Smooth muscle cell (in vitro differentiated cells): Measurements from ENCODE around the gene PNPO. TPM values are rescaled to one million over a fixed set of nuclear protein-coding genes. Genes with fewer than 3 reads are reported as not detected.
"Not testable (repeated sequence)": the region's sequence is repeated elsewhere in the genome, so short reads cannot be mapped to it uniquely, and the experiment has no call there.

Source experiments
- DNase-seq: peaks from one replicate; lab custom pipeline; 2025; ENCODE audit not compliant: unreplicated experiment; lab: John Stamatoyannopoulos, UW
- H2AFZ ChIP-seq: fragments of 200-600 bp; sonication (generic); 2 replicates; pipeline ENCODE4 v1.6.0; 2016; ENCODE audit warnings: antibody characterized with exemption, low read depth, mild to moderate bottlenecking
- H3F3A ChIP-seq: fragments of 200-600 bp; sonication (generic); 2 replicates; pipeline ENCODE4 v1.6.0; 2017; ENCODE audit warnings: antibody characterized with exemption, low read depth
- H3K27ac ChIP-seq: fragments of 200-600 bp; sonication (generic); 2 replicates; pipeline ENCODE4 v1.5.1; 2016; ENCODE audit warnings: low read depth, mild to moderate bottlenecking
- H3K27me3 ChIP-seq: fragments of 200-600 bp; sonication (generic); 2 replicates; pipeline ENCODE4 v1.6.1; 2016; ENCODE audit warnings: low read depth, mild to moderate bottlenecking
- H3K36me3 ChIP-seq: fragments of 200-600 bp; sonication (generic); 2 replicates; pipeline ENCODE4 v1.5.1; 2016; ENCODE audit warnings: low read depth
- H3K4me1 ChIP-seq: fragments of 200-600 bp; sonication (generic); 2 replicates; pipeline ENCODE4 v1.5.1; 2016; ENCODE audit warnings: low read depth
- H3K4me2 ChIP-seq: fragments of 200-600 bp; sonication (generic); 2 replicates; pipeline ENCODE4 v1.6.0; 2016; ENCODE audit warnings: mild to moderate bottlenecking
- H3K4me3 ChIP-seq: fragments of 200-600 bp; sonication (generic); 2 replicates; pipeline ENCODE4 v1.5.1; 2016; ENCODE audit warnings: mild to moderate bottlenecking
- H3K79me2 ChIP-seq: fragments of 200-600 bp; sonication (generic); 2 replicates; pipeline ENCODE4 v1.6.0; 2016; ENCODE audit warnings: low read depth, mild to moderate bottlenecking
- H3K9ac ChIP-seq: fragments of 200-600 bp; sonication (generic); 2 replicates; pipeline ENCODE4 v1.6.0; 2016; ENCODE audit warnings: low read depth
- H3K9me3 ChIP-seq: fragments of 200-600 bp; sonication (generic); replicated peaks from 2 replicates; pipeline ENCODE4 v1.5.1; 2016; ENCODE audit warnings: low read depth
- H4K20me1 ChIP-seq: fragments of 200-600 bp; sonication (generic); 2 replicates; pipeline ENCODE4 v1.6.0; 2016; ENCODE audit warnings: low read depth
- WGBS: methylation state at CpG from one replicate; pipeline ENCODE4 v1.1.7; 2016; ENCODE audit warnings: low lambda C conversion rate; 5-methylcytosine and 5-hydroxymethylcytosine counted together
- polyA plus RNA-seq: library from polyadenylated mRNA; unstranded; fragments of >200 nt; fragmentation: Nextera tagmentation; extraction: Ambion mirVana; gene quantifications from 2 replicates; pipeline ENCODE4 v1.2.1, GENCODE V29; 2016
- total RNA-seq: library from RNA; depleted of rRNA; stranded (reverse); fragments of >200 nt; gene quantifications from 2 replicates; pipeline ENCODE4 v1.2.3, GENCODE V29; 2014
- TF ChIP-seq, protein P1 (sequence below): fragments of 200-600 bp; sonication (generic); IDR thresholded peaks from 2 replicates; pipeline ENCODE4 v1.5.1; 2017; ENCODE audit warnings: borderline replicate concordance, mild to moderate bottlenecking, antibody characterized with exemption; ENCODE audit not compliant: insufficient read depth, poor library complexity, severe bottlenecking

Gene PNPO
- total and polyA plus RNA-seq, 2 experiments from 2014 or later: 5.2 to 9.3 TPM

DNA sequence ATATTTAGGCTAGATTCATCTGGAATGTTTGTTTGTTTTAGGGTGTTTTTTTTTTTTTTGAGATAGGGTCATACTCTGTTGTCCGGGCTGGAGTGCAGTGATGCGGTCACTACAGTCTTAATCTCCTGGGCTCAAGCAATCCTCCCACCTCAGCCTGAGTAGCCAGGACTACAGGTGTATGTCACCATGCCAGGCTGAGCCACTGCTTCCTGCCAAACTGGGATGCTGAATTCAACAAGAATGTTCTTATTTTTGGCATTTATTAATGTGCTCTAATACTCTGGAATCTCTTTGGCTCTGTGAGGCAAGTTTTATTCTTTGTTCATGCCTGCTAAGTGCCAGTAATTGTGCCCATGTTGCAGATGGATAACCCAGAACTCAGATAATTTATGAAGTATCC is 23.8 kb upstream of the PNPO start:
- Histone ChIP-seq H4K20me1 (no peaks in the 10 kb centered on the region), H3K4me2 (no peak overlapping the region), H3K4me3 (no peak overlapping the region), H3F3A (no peaks in the 10 kb centered on the region), H3K79me2 (no peaks in the 10 kb centered on the region), H3K36me3 (no peaks in the 10 kb centered on the region), H3K27me3 (no peaks in the 10 kb centered on the region), H3K27ac (no peak overlapping the region), H3K9me3 (no peaks in the 10 kb centered on the region), H3K9ac (no peak overlapping the region), H3K4me1 (no peaks in the 10 kb centered on the region), H2AFZ (no peak overlapping the region)
- WGBS: 100% methylated on average over 2 of the region's 2 CpGs
- TF ChIP-seq, protein P1, sequence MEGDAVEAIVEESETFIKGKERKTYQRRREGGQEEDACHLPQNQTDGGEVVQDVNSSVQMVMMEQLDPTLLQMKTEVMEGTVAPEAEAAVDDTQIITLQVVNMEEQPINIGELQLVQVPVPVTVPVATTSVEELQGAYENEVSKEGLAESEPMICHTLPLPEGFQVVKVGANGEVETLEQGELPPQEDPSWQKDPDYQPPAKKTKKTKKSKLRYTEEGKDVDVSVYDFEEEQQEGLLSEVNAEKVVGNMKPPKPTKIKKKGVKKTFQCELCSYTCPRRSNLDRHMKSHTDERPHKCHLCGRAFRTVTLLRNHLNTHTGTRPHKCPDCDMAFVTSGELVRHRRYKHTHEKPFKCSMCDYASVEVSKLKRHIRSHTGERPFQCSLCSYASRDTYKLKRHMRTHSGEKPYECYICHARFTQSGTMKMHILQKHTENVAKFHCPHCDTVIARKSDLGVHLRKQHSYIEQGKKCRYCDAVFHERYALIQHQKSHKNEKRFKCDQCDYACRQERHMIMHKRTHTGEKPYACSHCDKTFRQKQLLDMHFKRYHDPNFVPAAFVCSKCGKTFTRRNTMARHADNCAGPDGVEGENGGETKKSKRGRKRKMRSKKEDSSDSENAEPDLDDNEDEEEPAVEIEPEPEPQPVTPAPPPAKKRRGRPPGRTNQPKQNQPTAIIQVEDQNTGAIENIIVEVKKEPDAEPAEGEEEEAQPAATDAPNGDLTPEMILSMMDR: no peak
- DNase-seq: no peak

DNA sequence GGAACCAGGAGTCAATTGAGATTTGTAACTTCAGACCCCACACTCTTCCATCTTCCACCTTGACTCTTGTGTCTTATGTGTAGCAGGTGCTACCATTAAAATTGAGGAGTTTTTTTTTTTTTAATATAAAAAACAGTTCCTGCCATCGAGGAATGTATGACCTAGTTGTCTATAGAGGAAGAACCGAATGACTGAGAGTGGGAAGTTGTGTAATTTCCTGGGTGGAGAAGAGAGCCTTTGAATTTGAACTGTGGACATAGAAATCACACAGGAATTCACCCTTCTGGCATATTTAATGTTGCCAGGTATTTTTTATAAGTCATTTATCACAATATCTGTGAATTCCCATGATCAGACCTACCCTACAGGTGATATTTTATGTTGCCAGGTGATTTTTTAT is 23.4 kb upstream of the PNPO start:
- Histone ChIP-seq H2AFZ (no peak overlapping the region), H3K27ac (no peak overlapping the region), H3K27me3 (no peaks in the 10 kb centered on the region), H3K9me3 (no peaks in the 10 kb centered on the region), H3K4me1 (no peaks in the 10 kb centered on the region), H3K4me2 (no peak overlapping the region), H3F3A (no peaks in the 10 kb centered on the region), H3K79me2 (no peaks in the 10 kb centered on the region), H3K36me3 (no peaks in the 10 kb centered on the region), H4K20me1 (no peaks in the 10 kb centered on the region), H3K9ac (no peak overlapping the region), H3K4me3 (no peak overlapping the region)
- TF ChIP-seq, protein P1: no peak
- DNase-seq: no peak
- 96% methylated on average over 2 of the region's 2 CpGs for WGBS

DNA sequence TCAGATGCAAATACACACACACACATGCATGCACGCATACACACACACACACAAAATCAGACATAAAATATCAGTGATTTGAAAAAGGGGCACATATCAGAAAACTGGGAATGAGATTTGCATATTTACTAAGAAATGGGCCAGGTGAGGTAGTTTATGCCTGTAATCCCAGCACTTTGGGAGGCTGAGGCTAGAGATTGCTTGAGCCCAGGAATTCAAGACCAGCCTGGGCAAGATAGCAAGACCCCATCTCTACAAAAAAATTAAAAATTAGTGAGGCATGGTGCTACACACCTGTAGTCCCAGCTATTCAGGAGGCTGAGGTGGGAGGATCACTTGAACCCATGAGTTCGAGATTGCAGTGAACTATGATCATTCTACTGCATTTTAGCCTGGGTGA is 22.4 kb upstream of the PNPO start:
- WGBS: 91% methylated on average over 2 of the region's 2 CpGs
- TF ChIP-seq, protein P1: no peak
- Histone ChIP-seq H3K9me3 (no peaks in the 10 kb centered on the region), H3K4me2 (no peak overlapping the region), H3K4me1 (no peaks in the 10 kb centered on the region), H3K27ac (no peak overlapping the region), H2AFZ (no peak overlapping the region), H3K79me2 (no peaks in the 10 kb centered on the region), H3K36me3 (no peaks in the 10 kb centered on the region), H3K4me3 (no peak overlapping the region), H3K9ac (no peak overlapping the region), H3F3A (no peaks in the 10 kb centered on the region), H4K20me1 (no peaks in the 10 kb centered on the region), H3K27me3 (no peaks in the 10 kb centered on the region)
- no peak for DNase-seq

DNA sequence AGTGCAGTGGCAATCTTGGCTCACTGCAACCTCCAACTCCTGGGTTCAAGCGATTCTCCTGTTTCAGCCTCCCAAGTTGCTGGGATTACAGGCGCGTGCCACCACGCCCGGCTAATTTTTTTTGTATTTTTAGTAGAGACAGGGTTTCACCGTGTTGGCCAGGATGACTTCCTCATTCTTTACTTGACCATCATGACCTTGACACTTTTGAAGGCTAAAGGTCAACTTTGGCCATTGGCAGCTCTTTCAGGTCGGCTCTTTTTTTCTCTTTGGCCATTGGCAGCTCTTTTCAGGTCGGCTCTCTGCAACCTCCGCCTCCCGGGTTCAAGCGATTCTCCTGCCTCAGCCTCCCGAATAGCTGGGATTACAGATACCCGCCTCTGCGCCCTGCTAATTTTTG is 21.5 kb upstream of the PNPO start:
- not testable (repeated sequence) for H3F3A ChIP-seq, H3K27me3 ChIP-seq, H3K4me2 ChIP-seq, H3K36me3 ChIP-seq, H3K27ac ChIP-seq, H2AFZ ChIP-seq, H3K4me3 ChIP-seq, H3K9ac ChIP-seq, H3K9me3 ChIP-seq, DNase-seq, H3K4me1 ChIP-seq, H3K79me2 ChIP-seq, H4K20me1 ChIP-seq
- 99% methylated on average over 14 of the region's 14 CpGs for WGBS
